C4-2B (cell line): Measurements from ENCODE around the gene AGBL4.

Source experiments
- CTCF ChIP-seq: fragments of 450-650 bp; conservative IDR thresholded peaks from 2 replicates; pipeline ENCODE4 v1.5.1; 2017; ENCODE audit warnings: mild to moderate bottlenecking
- ZFX ChIP-seq: fragments of 450-650 bp; IDR thresholded peaks from 2 replicates; pipeline ENCODE4 v1.6.1; 2017

DNA sequence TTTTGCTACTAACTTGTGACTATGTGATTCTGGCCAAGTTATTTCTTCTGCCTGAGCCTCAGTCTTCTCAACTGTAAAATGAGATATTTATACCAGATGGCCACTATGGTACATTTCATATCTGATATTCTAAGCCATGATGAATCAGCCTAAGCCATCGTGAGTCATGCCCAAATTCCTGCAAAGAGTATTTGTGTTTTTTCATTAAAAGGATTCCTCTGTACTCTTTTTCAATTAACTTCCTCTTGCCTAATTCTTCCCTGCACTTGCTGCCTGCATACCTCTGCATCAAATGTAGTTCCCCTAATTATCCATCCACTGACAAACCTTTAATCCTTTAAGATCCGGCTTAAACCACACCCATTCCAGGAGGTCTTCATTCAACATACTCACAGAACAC lies 672.0 kb downstream of the AGBL4 start:
- TF ChIP-seq CTCF (no peak), ZFX (no peak)
